GM15510 (cell line): Measurements from ENCODE around the gene LUC7L.

Experiments
- POLR2A ChIP-seq: IDR thresholded peaks from 3 replicates; pipeline ENCODE4 v1.6.1; 2011; ENCODE audit warnings: borderline replicate concordance; ENCODE audit not compliant: insufficient read length; ENCODE audit errors: extremely low read depth

Gene LUC7L, protein sequence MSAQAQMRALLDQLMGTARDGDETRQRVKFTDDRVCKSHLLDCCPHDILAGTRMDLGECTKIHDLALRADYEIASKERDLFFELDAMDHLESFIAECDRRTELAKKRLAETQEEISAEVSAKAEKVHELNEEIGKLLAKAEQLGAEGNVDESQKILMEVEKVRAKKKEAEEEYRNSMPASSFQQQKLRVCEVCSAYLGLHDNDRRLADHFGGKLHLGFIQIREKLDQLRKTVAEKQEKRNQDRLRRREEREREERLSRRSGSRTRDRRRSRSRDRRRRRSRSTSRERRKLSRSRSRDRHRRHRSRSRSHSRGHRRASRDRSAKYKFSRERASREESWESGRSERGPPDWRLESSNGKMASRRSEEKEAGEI

DNA sequence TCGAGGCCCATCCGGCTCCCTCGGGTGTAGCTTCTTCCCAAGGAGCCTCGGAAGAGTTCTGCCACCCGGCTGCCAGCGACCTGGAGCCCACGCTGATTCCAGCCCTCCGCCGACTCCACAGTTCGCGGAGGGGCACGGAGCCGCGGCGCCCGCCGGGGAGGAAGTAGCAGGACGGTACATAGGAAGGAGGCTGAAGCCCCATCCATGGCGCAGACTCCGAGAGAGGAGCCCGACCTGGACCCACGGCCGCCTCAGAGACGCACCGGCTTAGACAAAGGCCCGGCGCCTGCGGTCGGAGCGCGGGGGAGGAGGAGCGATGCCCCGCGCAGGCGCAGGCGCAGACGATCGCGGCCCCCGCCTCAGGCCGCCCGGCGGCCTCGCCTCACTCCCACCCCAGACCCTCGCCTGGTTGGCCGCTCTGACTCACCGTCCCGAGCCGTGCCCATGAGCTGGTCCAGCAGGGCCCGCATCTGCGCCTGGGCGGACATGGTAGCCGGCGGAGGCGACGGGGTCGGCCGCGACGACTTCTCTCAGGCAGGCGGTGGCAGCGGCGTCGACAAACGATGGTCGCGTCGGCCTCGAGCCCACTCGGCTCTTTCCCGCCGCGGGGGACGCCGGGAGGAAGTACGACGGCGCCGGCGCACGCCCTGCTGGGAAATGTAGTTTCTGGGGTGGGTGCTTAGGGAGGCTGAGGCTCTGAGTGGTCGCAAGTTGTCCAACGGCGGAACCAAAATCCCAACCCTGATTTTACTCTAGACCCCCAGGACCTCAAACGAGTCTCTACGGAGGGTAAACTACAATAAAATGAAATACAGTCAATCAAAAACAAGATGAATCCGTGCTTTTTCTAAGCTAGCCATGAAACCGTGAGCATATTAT lies at the start of gene LUC7L:
Gene LUC7L, minus strand, starts transcription at position 598 of the 879 bp plus-strand sequence. Its CDS starts 110 bp downstream, at position 488.
- TF ChIP-seq POLR2A = peak; percentile 99

DNA sequence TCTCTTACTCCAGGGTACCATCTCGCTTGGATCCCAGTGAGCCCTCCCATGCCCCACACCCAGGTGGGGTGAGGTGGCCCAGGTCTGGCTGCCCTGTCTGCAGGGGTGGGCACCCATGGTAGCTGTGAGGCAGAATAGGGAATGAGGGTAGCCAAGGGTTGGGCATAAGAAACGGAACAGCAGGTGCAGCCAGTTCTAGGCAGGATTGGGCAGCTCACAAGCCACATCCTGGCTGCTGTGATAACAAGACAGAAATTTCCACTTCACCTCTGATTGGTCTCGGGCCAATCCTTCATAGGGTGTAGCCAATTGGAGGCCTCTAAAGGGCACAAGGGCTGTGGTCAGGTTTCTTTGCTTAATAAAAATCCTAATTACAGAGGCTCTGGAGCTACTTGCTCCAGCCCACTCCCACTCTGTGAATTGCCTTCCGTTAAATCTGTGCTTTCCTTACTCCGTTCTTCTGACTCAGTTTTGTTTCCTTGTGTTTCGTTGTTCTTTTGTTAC lies 49.7 kb upstream of the LUC7L start:
- TF ChIP-seq POLR2A = no peak

GRCh38 chr16:276426-277077 lies 47.3 kb upstream of the LUC7L start:
- TF ChIP-seq POLR2A = no peak

GRCh38 chr16:275786-276232 lies 46.6 kb upstream of the LUC7L start, which contains the start of gene RGS11:
Gene RGS11, minus strand, starts transcription at chr16:275944. Its CDS starts 33 bp downstream, at chr16:275911.
- no peak for TF ChIP-seq POLR2A

DNA sequence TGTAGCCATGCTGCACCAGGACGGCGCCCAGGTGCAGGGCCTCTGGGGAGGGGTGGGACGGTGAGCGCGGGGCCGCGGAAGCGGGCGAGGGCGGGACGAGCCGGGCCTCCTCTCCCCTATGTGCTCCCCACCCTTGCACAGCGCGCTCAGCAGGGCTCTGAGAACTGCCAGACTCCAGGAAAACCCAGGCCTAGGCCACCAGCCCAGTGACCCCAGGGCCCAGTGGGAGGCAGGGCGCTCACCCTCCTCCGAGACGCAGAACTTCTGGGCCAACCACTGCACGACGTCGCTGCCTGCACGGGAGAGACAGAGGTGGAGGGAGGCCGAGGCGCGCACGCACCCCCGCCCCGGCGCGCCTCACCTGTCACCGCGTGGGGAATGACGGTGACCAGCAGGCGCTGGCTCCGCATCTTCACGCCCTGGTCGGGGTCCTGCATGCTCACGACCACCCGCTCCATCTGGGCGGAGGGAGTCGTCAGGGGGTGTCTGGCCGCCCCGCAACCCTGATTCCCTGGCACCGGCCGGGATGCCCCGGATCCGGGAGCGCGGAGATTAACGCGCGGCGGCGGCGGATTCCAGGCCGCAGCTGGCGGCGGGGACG lies 45.9 kb upstream of the LUC7L start:
- TF ChIP-seq POLR2A = no peak

DNA sequence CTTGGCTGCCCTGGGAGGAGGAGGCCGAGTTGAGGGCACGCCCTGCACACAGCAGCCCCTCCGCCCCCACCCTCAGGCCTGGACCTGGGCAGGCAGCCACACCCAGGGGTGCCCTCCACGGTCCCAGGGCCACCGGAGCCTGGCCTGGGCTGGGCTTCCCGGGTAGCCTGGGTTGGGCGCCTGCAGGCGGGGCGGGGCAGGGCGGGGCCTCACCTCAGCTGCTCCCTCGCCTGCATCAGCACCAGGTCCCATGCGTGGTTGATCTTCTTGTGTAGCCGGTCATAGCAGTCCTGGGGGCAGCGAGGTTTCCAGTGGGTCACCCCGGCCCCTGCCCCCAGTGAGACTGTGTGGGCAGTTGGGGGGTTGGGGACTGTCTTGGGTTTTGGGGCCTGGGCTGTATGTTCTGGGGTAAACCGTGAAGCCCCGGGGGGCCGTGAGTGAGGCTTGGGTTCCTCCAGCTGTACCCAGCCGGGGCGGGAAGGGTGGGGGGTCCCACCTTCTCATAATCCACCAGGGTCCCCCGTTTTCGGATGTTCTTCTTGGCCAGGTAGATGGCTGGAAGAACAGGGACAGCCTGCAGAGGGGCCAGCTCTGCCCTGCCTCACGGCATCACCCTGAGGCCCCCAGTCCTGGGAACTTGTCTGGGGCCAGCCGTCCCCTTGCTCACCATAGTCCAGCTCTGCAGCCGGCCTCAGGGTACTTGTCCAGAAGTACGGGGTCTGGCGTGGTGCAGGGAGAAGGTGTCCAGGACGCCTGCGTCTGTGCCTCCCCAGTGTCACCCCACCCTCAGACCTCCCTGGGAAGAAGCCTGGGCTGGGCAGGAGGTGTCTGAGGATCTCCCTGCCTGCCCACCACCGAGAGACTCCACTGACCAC lies 44.5 kb upstream of the LUC7L start:
- no peak for TF ChIP-seq POLR2A

- TF ChIP-seq POLR2A = no peak
Observed at GRCh38 chr16:272633-273546, 43.6 kb upstream of the LUC7L start.

- no peak for TF ChIP-seq POLR2A
Observed at GRCh38 chr16:270381-271255, 41.4 kb upstream of the LUC7L start.

DNA sequence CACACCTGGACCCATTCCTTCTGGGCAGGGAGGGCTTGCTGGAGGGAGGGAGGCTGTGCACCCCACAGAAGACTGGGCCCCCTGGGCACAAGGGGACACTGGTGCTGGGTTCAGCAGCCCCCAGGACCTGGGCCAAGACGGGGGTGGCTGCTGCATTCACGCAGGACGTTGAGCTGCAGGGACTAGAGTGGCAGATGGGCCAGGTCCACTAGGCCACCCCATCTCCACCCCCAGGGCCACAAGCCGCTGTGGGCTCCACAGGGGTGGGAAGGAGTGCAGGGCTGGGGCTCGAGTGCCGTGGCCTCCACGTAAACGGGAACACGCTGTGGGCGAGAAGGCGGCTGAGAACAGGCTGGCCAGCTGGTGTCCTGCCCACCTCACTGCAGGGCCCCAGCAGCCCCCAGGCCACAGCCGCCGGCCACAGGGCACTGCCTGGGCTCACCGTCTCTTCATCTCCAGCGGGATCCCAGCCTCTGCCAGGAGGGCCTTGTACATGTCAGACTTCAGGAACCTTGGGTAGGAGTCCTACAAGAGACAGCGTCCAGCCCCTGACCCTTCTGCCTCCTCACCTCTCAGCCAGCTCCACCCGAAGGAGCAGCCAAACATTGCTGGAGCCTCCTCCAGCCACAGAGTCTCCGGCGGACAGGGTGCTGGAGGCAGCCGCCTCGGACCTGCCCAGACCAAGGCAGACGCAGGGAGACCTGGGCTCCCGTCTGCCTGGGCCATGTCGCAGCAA lies 40.0 kb upstream of the LUC7L start:
- TF ChIP-seq POLR2A = no peak

DNA sequence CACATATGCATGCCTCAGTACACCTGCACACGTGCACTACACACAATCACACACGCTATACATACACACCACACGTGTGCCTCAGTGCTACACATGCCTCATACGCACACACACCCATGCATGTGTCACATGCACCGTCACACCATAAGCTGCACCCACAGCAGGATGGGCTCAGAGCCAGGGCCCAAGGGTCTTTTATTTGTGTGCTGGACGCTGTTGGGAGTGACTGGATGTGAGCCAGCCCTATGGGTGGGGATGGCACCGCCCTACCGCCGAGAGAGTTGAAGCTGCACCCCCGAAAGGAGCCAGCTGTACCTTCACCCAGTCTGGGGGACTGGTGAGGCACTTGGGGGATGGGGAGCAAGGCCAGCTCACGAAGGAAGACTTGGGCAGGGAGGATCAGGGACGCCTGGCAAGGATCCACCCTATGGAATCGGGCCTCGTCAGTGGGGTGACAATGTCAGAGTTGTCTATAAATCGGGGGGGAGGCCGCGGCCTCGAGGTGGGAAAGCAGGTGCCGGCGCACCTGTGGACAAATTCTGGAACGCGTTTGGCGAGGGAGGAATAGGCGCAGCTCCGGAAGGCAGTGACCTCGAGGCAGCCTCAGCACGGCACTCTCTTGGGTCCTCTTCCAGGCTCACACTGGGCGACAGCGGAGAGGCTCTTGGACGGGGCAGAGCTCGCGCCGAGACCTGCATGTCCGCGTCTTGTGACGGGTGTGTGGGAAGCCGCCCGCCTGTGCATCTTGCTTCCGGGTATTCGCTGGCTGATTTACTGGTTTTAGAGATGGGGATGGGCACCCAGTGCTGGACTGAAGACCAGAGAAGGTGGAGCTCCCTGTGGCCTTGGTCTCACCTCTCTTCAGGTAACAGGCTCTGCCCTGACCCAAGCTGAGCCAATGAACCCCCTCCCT lies 39.1 kb upstream of the LUC7L start:
- TF ChIP-seq POLR2A = no peak
